HG02943 (cell line): ENCODE results near the gene WNK1.

Source experiments
- ATAC-seq: cut with Tn5 transposase; IDR thresholded peaks from one replicate; pipeline ENCODE4 v1.9.1; 2021; ENCODE audit warnings: mild to moderate bottlenecking, low read depth, moderate library complexity; ENCODE audit not compliant: unreplicated experiment

The WNK1 gene

DNA sequence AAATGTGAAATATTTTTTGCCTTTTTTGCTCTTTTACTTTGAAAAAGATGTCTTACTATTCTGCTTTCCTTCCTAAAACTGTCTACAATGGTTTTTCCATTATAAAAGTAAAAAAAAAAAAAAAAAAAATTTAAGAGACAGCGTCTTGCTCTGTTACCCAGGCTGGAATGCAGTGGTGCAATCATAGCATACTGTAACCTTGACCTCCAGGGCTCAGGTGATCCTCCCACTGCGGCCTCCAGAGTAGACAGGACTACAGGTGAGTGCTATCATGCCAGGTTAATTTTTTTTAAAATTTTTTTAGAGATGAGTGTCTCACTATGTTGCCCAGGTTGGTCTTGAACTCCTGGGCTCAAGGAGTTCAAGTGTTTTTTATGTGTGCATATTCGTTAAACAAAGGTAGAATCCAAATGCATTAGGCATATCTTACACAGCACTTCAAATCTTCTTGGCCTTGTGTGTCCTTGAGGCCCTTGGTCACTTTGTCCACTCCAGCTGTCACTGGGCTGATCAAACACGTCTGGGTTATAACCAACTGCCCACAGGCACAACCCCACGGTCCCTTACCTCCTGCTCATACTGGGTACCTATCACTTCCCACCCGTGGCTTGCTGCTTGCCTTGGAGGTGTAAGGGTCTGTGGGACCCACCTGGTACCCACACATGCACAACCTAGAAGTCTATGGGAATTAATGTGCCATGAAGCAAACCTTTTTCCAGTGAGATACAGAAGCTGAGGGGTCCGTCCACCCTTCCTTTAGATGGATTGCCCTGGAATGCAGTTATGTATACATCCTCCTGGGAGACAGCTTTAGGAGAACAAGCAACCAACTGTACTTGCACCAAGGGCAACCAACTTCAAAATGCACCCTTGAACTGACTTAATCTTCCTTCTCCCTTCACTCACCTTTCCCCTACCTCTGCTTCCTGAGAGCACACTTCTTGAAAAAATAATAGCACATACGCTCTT, 184.3 kb downstream of the WNK1 start:
- ATAC-seq: no peak

DNA sequence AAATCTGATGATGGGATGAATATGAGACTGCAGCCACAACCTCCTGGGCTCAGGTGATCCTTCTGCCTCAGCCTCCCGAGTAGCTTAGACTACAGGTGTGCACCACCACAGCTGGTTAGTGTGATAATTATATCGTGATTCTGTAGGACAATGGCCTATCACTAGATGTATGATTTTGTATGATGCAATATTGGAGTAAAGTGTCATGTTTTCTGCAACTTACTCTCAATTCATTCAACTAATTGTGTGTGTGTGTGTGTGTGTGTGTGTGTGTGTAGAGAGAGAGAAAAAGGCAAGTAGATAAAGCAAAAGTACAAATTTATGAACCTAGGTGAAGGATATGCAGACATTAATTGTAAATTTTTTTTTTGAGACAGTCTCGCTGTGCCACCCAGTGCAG, 186.4 kb downstream of the WNK1 start:
- ATAC-seq: no peak

DNA sequence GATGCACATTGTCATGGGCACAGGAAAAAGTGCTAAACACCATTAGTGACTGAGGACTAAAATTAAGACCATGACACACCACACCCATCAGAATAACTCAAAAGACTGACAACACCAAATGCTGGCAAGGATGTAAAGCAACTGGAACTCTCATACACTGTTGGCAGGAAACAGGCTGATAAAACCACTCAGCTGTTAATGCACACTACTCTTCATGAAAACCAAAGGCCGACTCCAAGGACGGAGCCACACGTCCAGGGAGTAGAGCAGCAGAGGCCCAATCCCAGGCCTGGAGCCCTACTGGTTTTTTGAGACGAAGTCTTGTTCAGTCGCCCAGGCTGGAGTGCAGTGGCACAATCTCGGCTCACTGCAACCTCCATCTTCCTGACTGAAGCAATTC, 190.7 kb downstream of the WNK1 start:
- no peak for ATAC-seq

DNA sequence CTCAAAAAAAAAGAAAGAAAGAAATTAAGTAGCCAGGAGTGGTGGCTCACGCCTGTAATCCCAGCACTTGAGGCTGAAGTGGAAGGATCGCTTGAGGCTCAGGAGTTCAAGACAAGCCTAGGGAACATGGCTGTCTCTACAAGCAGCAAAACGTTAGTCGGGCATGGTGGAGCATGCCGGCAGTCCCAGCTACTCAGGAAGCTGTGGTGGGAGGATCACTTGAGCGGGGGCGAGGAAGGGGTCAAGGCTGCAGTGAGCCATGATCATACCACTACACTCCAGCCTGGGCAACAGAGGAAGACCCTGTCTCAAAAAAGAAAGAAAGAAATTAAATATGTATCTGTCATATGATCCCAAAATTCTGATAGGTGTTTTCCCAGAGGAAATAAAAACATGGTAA, 191.8 kb downstream of the WNK1 start:
- no peak for ATAC-seq

DNA sequence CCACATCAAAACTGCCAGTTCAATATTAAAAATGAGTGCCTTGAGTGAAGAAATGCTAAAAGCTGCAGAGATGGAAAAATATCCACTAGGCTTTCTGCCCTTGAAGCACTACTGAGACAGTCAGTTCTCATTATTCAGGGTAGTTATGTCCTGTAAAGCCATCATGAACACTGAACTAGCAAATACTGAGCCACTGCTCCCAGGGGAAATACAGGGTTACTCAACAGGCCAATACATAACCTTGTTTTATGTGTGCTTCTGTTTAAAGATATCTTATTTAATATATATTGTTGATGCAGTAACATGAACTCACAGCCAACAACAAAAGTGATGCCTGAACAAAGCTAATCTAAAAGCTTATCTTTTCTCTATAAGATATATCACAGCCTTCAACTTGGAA, 193.8 kb downstream of the WNK1 start:
- ATAC-seq: no peak

DNA sequence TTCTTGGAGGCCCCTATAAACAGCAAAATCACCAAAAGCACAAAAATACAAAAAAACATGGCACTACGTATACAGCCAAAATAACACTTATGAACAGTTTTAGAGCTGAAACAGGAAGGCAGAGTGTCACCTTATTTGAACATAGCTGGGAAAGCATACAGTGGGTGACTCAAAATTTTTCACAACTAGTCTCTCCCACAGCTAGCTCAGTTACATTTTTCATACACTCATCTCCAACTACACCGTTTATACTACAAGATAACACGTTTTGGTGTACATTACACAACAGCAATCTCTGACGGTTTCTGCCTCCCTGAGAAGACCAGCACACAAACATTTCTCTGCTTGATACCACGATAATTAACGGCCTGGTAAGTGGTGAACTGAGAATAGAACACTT, 194.3 kb downstream of the WNK1 start:
- no peak for ATAC-seq

DNA sequence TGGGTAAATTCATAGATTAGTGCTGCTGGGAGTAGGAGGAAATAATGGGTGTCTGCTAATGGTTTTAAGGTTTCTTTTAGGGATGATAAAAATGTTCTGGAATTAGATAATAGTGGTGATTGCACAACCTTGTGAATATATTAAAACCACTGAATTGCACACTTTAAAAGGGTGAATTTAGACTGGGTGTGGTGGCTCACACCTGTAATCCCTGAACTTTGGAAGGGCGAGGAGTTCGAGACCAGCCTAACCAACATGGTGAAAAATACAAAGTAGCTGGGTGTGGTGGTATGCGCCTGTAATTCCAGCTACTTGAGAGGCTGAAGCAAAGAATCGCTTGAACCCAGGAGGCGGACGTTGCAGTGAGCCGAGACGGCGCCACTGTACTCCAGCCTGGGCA, 195.9 kb downstream of the WNK1 start:
- ATAC-seq: no peak

DNA sequence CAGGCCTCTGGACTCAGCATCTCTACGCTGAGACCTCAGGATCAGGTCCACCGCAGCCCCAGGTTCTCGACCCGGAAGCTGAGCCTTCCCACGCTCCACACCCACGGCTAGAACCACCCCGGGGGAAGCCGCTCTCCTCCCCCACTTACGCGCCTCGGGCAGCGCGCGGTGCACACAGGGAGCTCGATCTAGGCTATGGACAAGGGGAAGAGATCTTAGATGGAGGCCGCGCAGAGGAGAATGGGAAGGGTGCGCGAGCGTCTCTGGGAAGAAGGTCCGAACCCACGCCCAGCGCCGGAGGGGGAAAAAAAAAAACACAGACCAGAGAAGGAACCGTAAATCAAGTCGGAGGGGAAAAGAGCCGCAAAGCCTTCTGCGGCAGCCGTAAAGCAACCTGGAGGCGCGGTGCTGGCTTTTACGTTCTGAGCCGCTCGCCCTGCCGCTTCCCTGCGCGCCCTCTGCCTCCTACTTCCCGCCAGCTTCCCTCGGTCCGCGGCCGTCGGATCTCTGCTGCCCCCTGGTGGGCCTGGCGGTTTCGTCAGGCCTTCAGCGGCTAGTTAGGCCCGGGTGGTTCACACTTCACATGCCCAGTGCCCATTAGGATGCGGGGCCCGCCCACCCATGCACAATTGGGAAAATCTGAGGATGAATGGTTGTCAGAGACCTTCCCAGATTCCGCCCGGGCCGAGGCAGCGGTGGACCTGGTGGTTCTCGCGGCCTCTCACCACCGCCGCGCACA, 197.2 kb downstream of the WNK1 start, which contains the start of gene RAD52:
Gene RAD52, minus strand, starts transcription at position 242 of the 739 bp plus-strand sequence. CDS start 16,636 bp downstream, outside the sequence.
- peak; percentile 80 for ATAC-seq

DNA sequence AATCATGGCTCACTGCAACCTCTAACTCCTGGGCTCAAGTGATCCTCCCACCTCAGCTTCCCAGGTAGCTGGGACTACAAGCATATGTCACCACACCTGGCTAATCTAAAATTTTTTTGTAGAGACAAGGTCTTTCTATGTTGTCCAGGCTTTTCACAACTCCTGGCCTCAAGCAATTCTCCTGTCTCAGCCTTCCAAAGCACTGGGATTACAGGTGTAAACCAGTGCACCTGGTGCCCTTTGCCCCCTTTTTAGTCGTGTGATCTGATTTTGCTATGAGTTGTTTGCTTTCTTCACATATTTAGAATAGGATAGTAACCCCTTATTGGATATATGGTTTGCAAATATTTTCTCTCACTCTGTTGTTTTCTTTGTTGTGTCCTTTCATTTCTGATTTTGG, 198.8 kb downstream of the WNK1 start:
- ATAC-seq: no peak

DNA sequence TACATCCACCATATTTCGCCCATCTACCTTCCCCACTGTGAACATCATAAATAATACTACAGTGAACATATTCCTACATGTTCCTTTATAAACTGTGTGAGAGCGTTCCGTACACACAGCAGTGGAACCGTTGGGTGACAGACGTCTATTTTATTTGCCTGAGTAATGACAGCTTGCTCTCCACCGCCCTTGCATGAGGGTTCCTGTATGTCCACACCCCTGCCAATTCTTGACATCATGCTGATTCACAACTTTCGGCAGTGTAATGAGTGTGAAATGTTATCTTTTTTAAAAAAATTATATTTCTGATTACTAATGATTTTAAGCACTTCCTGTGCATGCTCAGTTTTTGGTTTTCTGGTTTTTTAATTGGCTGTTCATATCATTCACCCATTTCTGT, 201.4 kb downstream of the WNK1 start:
- no peak for ATAC-seq

DNA sequence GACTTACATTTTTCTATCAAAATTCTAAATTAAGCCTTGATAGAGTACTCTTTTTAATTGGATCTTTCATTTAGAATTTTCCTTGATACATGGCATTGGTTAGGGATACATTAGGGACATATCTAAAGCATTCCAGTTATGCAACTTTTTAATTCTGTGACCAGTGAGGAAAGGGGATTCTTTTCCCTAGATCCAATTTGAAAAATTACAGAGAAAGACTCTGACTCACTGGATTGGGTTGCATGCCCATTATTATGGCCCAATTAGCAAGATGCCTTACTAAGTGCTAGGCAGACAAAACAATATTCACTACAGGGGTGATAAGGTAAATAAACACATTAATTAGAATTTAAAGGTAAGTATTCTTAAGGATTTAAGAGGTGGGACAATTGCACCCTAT, 202.4 kb downstream of the WNK1 start:
- ATAC-seq: no peak

DNA sequence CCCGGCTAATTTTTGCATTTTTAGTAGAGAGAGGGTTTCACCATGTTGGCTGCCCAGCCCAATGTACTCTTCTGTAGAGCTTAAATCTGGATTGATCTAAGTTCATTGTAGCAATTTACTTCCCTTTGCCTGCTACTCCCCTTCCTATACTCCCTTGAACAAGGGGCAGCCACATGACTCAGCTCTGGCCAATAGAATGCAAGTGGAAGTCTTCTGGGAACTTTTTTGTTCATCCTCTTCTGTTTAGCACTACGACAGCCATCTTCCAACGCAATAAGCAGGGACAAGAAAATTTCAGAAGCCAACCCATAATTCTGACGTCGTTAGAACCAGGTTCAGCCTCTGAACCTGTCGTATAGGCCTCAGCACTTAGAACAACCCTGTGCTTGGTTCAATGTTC, 203.6 kb downstream of the WNK1 start:
- ATAC-seq: no peak

DNA sequence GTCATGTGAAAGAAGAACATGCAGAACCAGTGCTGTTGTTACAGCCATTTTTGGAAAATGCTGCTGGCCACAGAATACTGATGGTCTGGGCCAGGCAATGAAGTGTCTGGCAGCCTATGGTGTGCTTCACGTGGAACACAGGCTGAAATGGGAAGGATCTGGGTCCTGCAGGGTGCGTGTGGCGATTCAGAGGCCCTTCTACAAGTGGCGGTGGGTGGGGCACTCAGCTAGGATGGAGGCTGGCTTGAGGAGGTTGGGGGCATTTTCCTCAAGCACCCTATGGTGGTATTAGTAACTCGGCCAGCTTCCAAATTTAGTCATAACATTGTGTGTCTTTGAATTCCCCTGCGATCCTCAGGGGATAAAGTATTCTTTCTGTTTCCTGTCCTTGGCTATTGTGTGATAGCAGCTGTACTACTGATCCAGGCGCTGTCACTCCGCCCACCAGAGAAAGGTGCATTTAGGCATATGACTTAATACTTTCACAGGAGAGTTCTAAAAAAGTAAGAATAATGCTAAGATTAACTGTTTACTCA, 206.3 kb downstream of the WNK1 start:
- ATAC-seq: no peak
